Measurements from ENCODE around the gene CUTA.

CUTA gene

GRCh38 chr6:33437666-33438065 is 19.8 kb upstream of the CUTA start:
- POLR2A ChIA-PET = interaction anchor here (1.4 kb wide), 1 partner anchor 19 kb away, joined by 3 read pairs; the partner anchor contains the start of gene CUTA
- CTCF ChIA-PET = interaction anchor here (1.5 kb wide), 1 partner anchor 12 kb away, joined by 3 read pairs; no protein-coding TSS in a partner anchor
- H3K4me1 ChIP-seq (ENCODE audit: control insufficient read depth, insufficient read depth, low read length) = peaks cover 5% of the 10 kb centered on the region
- H3K36me3 ChIP-seq (ENCODE audit: control insufficient read depth in 2 of 2, insufficient read depth in 1 of 2, low read length in 2 of 2) = peaks cover 8 to 48% of the 10 kb centered on the region in 2 experiments; a peak in 2 of 3 replicates
- no peaks in the 10 kb centered on the region for H3K9me3 ChIP-seq (ENCODE audit: control insufficient read depth, insufficient read depth, low read depth, low read length)
- H3K27ac ChIP-seq (ENCODE audit: extremely low read depth, low read depth, low read length) = no peak overlapping the region
- no peak overlapping the region for H3K4me3 ChIP-seq (ENCODE audit: low read depth, low read length)
- no peak for TF ChIP-seq ZNF114 (tag by site-specific recombination; IDR thresholded peaks at IDR 0.05)
- TF ChIP-seq ZNF544 (tag by site-specific recombination; IDR thresholded peaks at IDR 0.05) = no peak

GRCh38 chr6:33434961-33435360 is 17.1 kb upstream of the CUTA start:
- ChIA-PET CTCF (interaction anchor here (0.6 kb wide), 3 partner anchors 44 to 306 kb away, joined by 3 read pairs; no protein-coding TSS in a partner anchor), POLR2A (interaction anchor here (0.6 to 0.9 kb wide), 2 partner anchors 9 to 149 kb away, joined by 3 to 5 read pairs; no protein-coding TSS in a partner anchor)
- no peak overlapping the region for H3K4me3 ChIP-seq (ENCODE audit: low read depth, low read length)
- no peaks in the 10 kb centered on the region for H3K9me3 ChIP-seq (ENCODE audit: control insufficient read depth, insufficient read depth, low read depth, low read length)
- H3K36me3 ChIP-seq (ENCODE audit: control insufficient read depth in 2 of 2, insufficient read depth in 1 of 2, low read length in 2 of 2) = peaks cover 8 to 38% of the 10 kb centered on the region in 2 experiments; a peak in 2 of 3 replicates
- TF ChIP-seq ZNF146 (tag by site-specific recombination; IDR thresholded peaks at IDR 0.05) (no peak), ZNF280D (tag by site-specific recombination; IDR thresholded peaks at IDR 0.05) (no peak)
- peaks cover 10% of the 10 kb centered on the region for H3K4me1 ChIP-seq (ENCODE audit: control insufficient read depth, insufficient read depth, low read length)
- no peak overlapping the region for H3K27ac ChIP-seq (ENCODE audit: extremely low read depth, low read depth, low read length)

- H3K27ac ChIP-seq (ENCODE audit: extremely low read depth, low read depth, low read length) = no peak overlapping the region
- peaks cover 8 to 34% of the 10 kb centered on the region in 2 experiments; a peak in 2 of 3 replicates for H3K36me3 ChIP-seq (ENCODE audit: control insufficient read depth in 2 of 2, insufficient read depth in 1 of 2, low read length in 2 of 2)
- POLR2A ChIA-PET = interaction anchor here (1.0 to 1.3 kb wide), 2 partner anchors 8 to 21 kb away, joined by 3 to 5 read pairs; partner anchors contain the start of gene ZBTB9
- CTCF ChIA-PET = interaction anchor here (0.7 to 1.5 kb wide), 3 partner anchors 14 to 708 kb away, joined by 3 to 6 read pairs (median 4); partner anchors contain the start of gene SYNGAP1
- no peaks in the 10 kb centered on the region for H3K9me3 ChIP-seq (ENCODE audit: control insufficient read depth, insufficient read depth, low read depth, low read length)
- H3K4me1 ChIP-seq (ENCODE audit: control insufficient read depth, insufficient read depth, low read length) = peaks cover 10% of the 10 kb centered on the region
- H3K4me3 ChIP-seq (ENCODE audit: low read depth, low read length) = no peak overlapping the region
- TF ChIP-seq ZSCAN4 (tag by site-specific recombination; IDR thresholded peaks at IDR 0.05) (no peak), ZNF24 (tag by site-specific recombination; IDR thresholded peaks at IDR 0.05) (no peak), ZNF776 (tag by site-specific recombination; IDR thresholded peaks at IDR 0.05; ENCODE audit: borderline replicate concordance) (0 out of 2 replicates have a peak, but pooled peaks have one; percentile 33), ZNF175 (tag by site-specific recombination; IDR thresholded peaks at IDR 0.05) (no peak), ZNF571 (tag by site-specific recombination; IDR thresholded peaks at IDR 0.05) (peak; percentile 70; the same call in 1 of the 2 replicates), GLIS1 (tag by site-specific recombination; IDR thresholded peaks at IDR 0.05) (peak; percentile 64), GLIS2 (tag by site-specific recombination; IDR thresholded peaks at IDR 0.05) (peak; percentile 47; the same call in 1 of the 2 replicates), RBAK (tag by site-specific recombination; IDR thresholded peaks at IDR 0.05) (0 out of 2 replicates have a peak, but pooled peaks have one; percentile 18), AEBP2 (tag by site-specific recombination; IDR thresholded peaks at IDR 0.05; ENCODE audit: borderline replicate concordance) (no peak), ZNF560 (tag by site-specific recombination; IDR thresholded peaks at IDR 0.05; ENCODE audit: borderline replicate concordance) (no peak), ZNF223 (tag by site-specific recombination; IDR thresholded peaks at IDR 0.05) (0 out of 2 replicates have a peak, but pooled peaks have one; percentile 11), KLF1 (tag by site-specific recombination; IDR thresholded peaks at IDR 0.05) (0 out of 2 replicates have a peak, but pooled peaks have one; percentile 9), BCL6B (tag by site-specific recombination; IDR thresholded peaks at IDR 0.05) (peak; percentile 14; the same call in 1 of the 2 replicates), BCL11A (tag by site-specific recombination; IDR thresholded peaks at IDR 0.05; ENCODE audit: low read depth) (no peak), ZNF785 (tag by site-specific recombination; IDR thresholded peaks at IDR 0.05) (no peak), ZFP69B (tag by site-specific recombination; IDR thresholded peaks at IDR 0.05) (no peak), ZNF155 (tag by site-specific recombination; IDR thresholded peaks at IDR 0.05) (no peak), ZNF777 (tag by site-specific recombination; IDR thresholded peaks at IDR 0.05; ENCODE audit: borderline replicate concordance) (no peak), ZBTB7A (tag by site-specific recombination; IDR thresholded peaks at IDR 0.05; ENCODE audit: low read depth) (no peak), ZNF416 (tag by site-specific recombination; IDR thresholded peaks at IDR 0.05) (no peak)
These were observed 15.8 kb upstream of the CUTA start for GRCh38 chr6:33433544-33434191.

All from HEK293 (cell line).